NCI-H1048 (cell line): ENCODE measurements around the gene C3AR1.
A peak's percentile ranks its signal among the peaks of the same experiment; 100 is the strongest.
"Not testable (repeated sequence)": the region's sequence is repeated elsewhere in the genome, so short reads cannot be mapped to it uniquely, and the experiment has no call there.

Experiments used
- DNase-seq: peaks from one replicate; lab custom pipeline; 2025; lab: John Stamatoyannopoulos, UW

C3AR1 gene

DNA sequence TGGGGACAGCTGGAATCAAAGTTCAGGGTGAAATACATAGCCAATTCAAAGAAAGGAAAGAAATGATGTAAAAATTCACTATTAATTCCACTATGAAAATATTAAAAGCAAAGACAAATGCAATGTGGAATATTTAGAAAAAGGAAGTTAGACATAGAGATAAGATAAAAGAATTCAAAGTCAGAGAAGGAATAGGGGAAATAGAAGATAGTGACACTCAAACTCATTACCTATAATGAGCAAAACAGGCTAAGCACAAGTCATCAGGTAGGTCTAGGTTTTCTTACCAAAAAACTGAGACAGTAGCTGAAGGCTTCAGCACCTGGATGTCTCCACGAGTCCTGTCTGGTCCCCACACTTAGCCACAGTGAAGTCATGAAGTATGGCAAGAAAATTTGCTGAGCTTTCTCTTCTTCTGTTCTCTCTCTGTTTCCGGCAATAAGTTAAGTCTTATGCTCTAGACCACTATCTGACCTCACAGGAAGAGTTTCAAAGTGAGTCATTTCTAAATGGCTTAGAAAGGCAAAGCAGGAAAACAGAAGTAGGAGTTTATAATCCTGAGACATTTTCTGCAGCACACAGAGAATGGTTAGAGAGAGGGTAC is at the start of gene C3AR1:
C3AR1 (minus strand) TSS at position 369 of the 604 bp plus-strand sequence. CDS start 6,174 bp downstream, outside the sequence.
- DNase-seq: no peak

GRCh38 chr12:8113117-8113516 is 47.0 kb upstream of the C3AR1 start:
- not testable (repeated sequence) for DNase-seq

GRCh38 chr12:8108808-8109398 is 42.7 kb upstream of the C3AR1 start:
- DNase-seq: peak; percentile 63

- no peak for DNase-seq
Measured at GRCh38 chr12:8099235-8099634, 33.1 kb upstream of the C3AR1 start.

- DNase-seq: no peak
Measured at GRCh38 chr12:8096281-8096915, 30.2 kb upstream of the C3AR1 start.

DNA sequence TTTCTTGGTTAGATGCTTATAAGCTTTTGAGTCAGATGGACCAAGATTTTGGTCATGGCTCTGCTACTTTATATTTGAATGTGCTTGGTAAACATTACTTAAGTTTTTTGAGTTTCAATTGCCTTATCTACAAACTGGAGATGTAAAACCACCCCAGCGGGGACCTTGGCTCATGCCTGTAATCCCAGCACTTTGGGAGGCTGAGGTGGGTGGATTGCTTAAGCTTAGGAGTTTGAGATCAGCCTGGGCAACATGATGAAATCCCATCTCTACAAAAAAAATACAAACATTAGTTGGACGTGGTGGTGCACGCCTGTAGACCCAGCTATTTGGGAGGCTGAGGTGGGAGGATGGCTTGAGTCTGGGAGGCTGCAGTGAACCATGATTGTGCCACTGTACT is 27.1 kb upstream of the C3AR1 start:
- no peak for DNase-seq

DNA sequence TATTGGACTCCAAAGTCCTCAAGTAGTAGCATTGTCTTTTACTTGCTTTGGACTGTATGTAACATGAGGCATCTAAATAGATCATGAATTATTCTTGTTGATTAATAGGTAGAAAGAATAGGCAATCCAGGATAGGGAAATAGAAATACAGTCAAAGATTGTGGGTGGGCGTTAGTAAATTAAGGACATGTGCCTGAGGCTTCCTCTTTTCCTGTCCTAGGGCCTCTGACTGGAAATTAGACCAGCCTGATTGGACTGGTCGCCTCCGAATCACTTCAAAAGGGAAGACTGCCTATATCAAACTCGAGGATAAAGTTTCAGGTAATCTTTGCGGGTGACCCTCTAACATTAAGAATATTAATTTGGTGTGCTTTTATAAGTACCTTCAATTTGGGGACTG is 23.6 kb upstream of the C3AR1 start:
- no peak for DNase-seq

DNA sequence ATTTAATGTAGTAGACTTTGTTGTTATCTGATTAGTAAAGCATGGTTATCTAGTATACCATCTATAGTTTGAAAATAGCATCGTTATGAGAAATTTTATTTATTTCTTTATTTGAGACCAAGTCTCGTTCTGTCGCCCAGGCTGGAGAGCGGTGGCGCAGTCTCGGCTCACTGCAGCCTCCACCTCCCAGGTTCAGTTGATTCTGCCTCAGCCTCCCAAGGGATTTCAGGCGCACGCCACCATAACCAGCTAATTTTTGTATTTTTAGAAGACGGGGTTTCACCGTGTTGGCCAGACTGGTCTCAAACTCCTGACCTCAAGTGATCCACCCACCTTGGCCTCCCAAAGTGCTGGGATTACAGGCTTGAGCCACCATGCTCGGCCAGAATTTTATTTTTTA is 23.1 kb upstream of the C3AR1 start:
- not testable (repeated sequence) for DNase-seq

GRCh38 chr12:8088574-8088973 is 22.4 kb upstream of the C3AR1 start:
- no peak for DNase-seq

- DNase-seq: no peak
Measured at GRCh38 chr12:8087666-8088065, 21.5 kb upstream of the C3AR1 start.

- not testable (repeated sequence) for DNase-seq
Measured at GRCh38 chr12:8084351-8084750, 18.2 kb upstream of the C3AR1 start.

DNA sequence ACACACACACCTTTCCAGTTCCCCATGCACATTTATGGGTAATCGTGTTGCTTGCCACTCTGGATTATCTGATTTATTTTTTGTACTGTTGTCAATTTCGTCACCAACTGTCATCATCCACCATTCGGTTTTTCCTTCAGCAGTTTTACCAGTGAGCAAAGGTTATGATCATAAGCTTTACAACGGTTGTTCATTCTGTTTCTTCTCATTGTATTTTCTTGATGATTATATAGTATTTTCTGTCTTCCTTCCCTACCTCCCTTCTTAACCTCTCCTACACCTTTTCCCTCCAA is 16.6 kb upstream of the C3AR1 start:
- no peak for DNase-seq

- no peak for DNase-seq
Measured at GRCh38 chr12:8081251-8081920, 15.2 kb upstream of the C3AR1 start.

GRCh38 chr12:8080120-8080519 is 14.0 kb upstream of the C3AR1 start:
- DNase-seq: no peak

DNA sequence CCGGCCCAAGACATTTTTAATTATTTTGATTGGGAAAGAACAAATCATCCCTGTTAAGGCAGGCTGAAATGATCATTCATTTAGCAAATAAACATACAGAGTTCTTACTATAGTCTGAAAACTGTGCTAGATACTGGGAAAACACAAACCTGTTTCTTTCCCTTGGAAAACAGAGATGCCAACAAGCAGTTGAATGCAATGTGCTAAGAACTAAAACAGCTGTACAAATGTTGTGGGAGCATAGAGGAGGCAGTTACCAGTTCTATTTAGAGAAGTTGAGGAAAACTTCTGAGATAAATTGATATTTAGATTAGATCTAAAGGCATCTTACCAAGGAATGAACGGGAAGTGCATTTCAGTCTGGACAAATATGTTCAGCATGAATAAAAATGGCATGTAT is 12.8 kb upstream of the C3AR1 start:
- DNase-seq: no peak

- DNase-seq: no peak
Measured at GRCh38 chr12:8078398-8078797, 12.2 kb upstream of the C3AR1 start.

GRCh38 chr12:8077207-8077606 is 11.0 kb upstream of the C3AR1 start:
- no peak for DNase-seq

- DNase-seq: no peak
Measured at GRCh38 chr12:8076366-8076765, 10.2 kb upstream of the C3AR1 start.

DNA sequence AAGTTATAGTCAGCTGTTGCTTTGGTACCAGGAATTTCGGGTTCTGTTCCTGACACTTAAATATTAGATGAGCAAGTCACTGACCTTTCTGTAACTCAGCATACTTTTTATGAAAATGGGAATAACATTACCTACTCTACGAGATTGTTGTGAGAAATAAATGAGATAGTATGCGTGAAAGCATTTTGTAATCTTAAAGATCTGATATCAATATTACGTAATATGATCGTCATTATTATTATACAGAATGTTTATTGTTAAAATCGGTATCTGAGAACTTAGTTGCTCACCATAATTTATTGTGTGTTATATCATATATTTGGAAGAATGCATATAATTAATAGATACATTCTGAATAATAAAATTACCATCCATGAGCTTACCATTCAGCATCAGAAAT is 9.8 kb upstream of the C3AR1 start:
- DNase-seq: no peak

- DNase-seq: not testable (repeated sequence)
Measured at GRCh38 chr12:8071820-8072219, 5.7 kb upstream of the C3AR1 start.

GRCh38 chr12:8069582-8069981 is 3.4 kb upstream of the C3AR1 start:
- DNase-seq: no peak

DNA sequence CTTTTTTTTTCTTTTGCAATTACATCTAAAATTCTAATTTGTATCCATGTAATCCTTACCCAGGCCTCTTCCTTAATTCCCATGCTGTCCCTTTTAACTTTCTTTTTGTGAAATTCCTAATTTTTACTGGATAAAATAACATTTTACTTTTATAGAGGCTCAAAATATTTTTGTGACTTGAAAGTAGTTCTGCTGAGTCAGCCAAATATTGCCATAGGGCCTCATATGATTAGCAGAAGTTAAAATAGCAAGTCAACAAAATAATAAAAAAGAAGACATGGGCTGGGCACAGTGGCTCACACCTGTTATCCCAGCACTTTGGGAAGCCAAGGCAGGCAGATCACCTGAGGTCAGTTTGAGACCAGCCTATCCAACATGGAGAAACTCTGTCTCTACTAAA is 2.0 kb downstream of the C3AR1 start:
- no peak for DNase-seq

GRCh38 chr12:8058506-8058905 is 7.7 kb downstream of the C3AR1 start:
- no peak for DNase-seq
